ENCODE results near the gene VIPAS39. TPM values are rescaled to one million over a fixed set of nuclear protein-coding genes. Genes with fewer than 3 reads are reported as not detected.

VIPAS39 gene
- total and polyA plus RNA-seq, 4 donors = 7.7 to 22.8 (median 14.1) TPM

DNA sequence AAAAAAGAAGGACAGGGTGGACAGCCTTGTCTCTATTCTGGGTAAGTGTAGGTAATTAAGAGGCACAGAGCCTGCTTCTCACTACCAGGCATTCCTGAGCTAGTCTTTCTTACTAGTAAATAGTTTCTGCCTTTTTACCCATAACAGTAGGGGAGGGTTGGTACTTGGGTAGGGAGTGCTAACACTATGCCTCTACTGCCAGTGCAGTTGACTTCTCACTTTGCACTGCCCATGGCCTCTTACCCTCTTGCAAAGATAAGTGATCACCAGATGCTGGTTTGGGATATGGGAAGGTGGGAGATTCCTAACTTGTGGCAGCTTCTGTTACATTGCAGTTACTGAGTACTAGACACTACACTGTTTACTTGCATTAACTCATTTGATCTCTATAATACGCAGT, 12.1 kb upstream of the VIPAS39 start:
- Histone ChIP-seq H3K4me1 (ENCODE audit: control insufficient read depth in 5 of 5, insufficient read depth in 5 of 5, low read length in 5 of 5) (no peaks in the 10 kb centered on the region), H3K9ac (ENCODE audit: insufficient read depth in 1 of 2, low read length in 2 of 2) (no peak overlapping the region), H3K36me3 (ENCODE audit: control insufficient read depth in 4 of 4, insufficient read depth in 4 of 4, low read length in 4 of 4) (peaks cover 18 to 41% (median 22%) of the 10 kb centered on the region in 4 donors), H3K9me3 (ENCODE audit: control insufficient read depth in 4 of 4, insufficient read depth in 3 of 4, low read length in 3 of 4) (peaks cover 0 to 3% (median 0%) of the 10 kb centered on the region in 4 donors), H3K4me3 (no peak overlapping the region), H3K27me3 (ENCODE audit: control insufficient read depth in 3 of 3, insufficient read depth in 3 of 3, low read length in 2 of 3) (no peaks in the 10 kb centered on the region), H3K27ac (ENCODE audit: low read depth in 1 of 2, low read length in 1 of 2) (no peak overlapping the region)
- no peak for DNase-seq
- ATAC-seq (ENCODE audit: insufficient read depth, low FRiP score) = no peak
- TF ChIP-seq, protein P1, sequence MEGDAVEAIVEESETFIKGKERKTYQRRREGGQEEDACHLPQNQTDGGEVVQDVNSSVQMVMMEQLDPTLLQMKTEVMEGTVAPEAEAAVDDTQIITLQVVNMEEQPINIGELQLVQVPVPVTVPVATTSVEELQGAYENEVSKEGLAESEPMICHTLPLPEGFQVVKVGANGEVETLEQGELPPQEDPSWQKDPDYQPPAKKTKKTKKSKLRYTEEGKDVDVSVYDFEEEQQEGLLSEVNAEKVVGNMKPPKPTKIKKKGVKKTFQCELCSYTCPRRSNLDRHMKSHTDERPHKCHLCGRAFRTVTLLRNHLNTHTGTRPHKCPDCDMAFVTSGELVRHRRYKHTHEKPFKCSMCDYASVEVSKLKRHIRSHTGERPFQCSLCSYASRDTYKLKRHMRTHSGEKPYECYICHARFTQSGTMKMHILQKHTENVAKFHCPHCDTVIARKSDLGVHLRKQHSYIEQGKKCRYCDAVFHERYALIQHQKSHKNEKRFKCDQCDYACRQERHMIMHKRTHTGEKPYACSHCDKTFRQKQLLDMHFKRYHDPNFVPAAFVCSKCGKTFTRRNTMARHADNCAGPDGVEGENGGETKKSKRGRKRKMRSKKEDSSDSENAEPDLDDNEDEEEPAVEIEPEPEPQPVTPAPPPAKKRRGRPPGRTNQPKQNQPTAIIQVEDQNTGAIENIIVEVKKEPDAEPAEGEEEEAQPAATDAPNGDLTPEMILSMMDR (IDR thresholded peaks at IDR 0.05; ENCODE audit: control extremely low read depth, extremely low read depth) = no peak
- 87 to 91% methylated on average over 1 of the region's 1 CpG for WGBS, 2 donors

DNA sequence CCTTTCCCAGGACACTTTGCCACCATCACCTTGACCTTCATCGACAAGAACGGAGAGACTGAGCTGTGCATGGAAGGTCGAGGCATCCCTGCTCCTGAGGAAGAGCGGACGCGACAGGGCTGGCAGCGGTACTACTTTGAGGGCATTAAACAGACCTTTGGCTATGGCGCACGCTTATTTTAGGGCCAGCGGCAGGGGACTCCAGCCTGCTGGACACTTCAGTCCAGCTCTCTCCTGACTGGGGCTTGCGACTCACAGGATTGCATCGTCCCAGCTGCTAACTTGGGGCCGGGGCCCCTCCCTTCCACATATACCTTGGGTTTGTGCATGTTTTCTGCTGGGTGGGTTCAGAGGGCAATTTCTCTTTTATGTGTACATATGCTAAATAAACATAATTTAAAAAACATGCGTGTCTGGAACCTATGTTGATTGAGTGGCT, 11.7 kb upstream of the VIPAS39 start:
- peaks cover 19 to 46% (median 25%) of the 10 kb centered on the region in 4 donors for H3K36me3 ChIP-seq (ENCODE audit: control insufficient read depth in 4 of 4, insufficient read depth in 4 of 4, low read length in 4 of 4)
- WGBS, 2 donors = 86 to 91% methylated on average over 14 of the region's 14 CpGs
- no peak overlapping the region for H3K27ac ChIP-seq (ENCODE audit: low read depth in 1 of 2, low read length in 1 of 2)
- H3K4me3 ChIP-seq = no peak overlapping the region
- peaks cover 0 to 3% (median 0%) of the 10 kb centered on the region in 4 donors for H3K9me3 ChIP-seq (ENCODE audit: control insufficient read depth in 4 of 4, insufficient read depth in 3 of 4, low read length in 3 of 4)
- no peaks in the 10 kb centered on the region for H3K27me3 ChIP-seq (ENCODE audit: control insufficient read depth in 3 of 3, insufficient read depth in 3 of 3, low read length in 2 of 3)
- H3K9ac ChIP-seq (ENCODE audit: insufficient read depth in 1 of 2, low read length in 2 of 2) = no peak overlapping the region
- DNase-seq = no peak
- TF ChIP-seq, protein P1 (IDR thresholded peaks at IDR 0.05; ENCODE audit: control extremely low read depth, extremely low read depth) = no peak
- H3K4me1 ChIP-seq (ENCODE audit: control insufficient read depth in 5 of 5, insufficient read depth in 5 of 5, low read length in 5 of 5) = no peaks in the 10 kb centered on the region
- ATAC-seq (ENCODE audit: insufficient read depth, low FRiP score) = no peak

DNA sequence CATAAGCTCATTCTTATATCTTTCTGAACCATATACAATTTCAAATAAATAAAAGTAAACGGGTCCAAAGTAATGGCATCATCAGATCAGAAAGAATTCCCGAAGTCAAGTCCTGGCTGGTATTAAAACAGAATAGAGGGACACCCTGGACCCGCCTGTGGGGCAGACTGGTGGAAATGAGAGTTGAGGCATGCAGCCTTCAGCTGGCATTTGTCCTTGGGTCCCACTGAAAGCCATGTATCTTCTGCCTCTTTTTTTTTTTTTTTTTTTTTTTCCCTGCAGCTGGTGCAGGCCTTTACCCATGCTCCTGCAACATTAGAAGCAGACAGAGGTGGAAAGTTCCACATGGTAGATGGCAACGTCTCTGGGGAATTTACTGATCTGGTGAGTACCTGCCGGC, 10.4 kb upstream of the VIPAS39 start:
- H3K27me3 ChIP-seq (ENCODE audit: control insufficient read depth in 3 of 3, insufficient read depth in 3 of 3, low read length in 2 of 3) = no peaks in the 10 kb centered on the region
- H3K36me3 ChIP-seq (ENCODE audit: control insufficient read depth in 4 of 4, insufficient read depth in 4 of 4, low read length in 4 of 4) = peaks cover 27 to 53% (median 34%) of the 10 kb centered on the region in 4 donors

More for the DNA sequence above, 10.4 kb upstream of the VIPAS39 start:
- H3K4me3 ChIP-seq = no peak overlapping the region
- peaks cover 0 to 3% (median 0%) of the 10 kb centered on the region in 4 donors for H3K9me3 ChIP-seq (ENCODE audit: control insufficient read depth in 4 of 4, insufficient read depth in 3 of 4, low read length in 3 of 4)
- H3K27ac ChIP-seq (ENCODE audit: low read depth in 1 of 2, low read length in 1 of 2) = no peak overlapping the region
- ATAC-seq (ENCODE audit: insufficient read depth, low FRiP score) (no peak), DNase-seq (no peak)
- no peaks in the 10 kb centered on the region for H3K4me1 ChIP-seq (ENCODE audit: control insufficient read depth in 5 of 5, insufficient read depth in 5 of 5, low read length in 5 of 5)
- TF ChIP-seq, protein P1 (IDR thresholded peaks at IDR 0.05; ENCODE audit: control extremely low read depth, extremely low read depth) = no peak
- H3K9ac ChIP-seq (ENCODE audit: insufficient read depth in 1 of 2, low read length in 2 of 2) = no peak overlapping the region
- WGBS, 2 donors = 90 to 94% methylated on average over 5 of the region's 5 CpGs
